Daoy (cell line): Measurements from ENCODE around the gene PAX8. TPM values are rescaled to one million over a fixed set of nuclear protein-coding genes. Genes with fewer than 3 reads are reported as not detected.

Experiments
- DNase-seq: peaks from one replicate; pipeline ENCODE4 v3.0.0-alpha.2; 2015; ENCODE audit warnings: low read depth
- total RNA-seq: library from RNA; depleted of rRNA; stranded (reverse); fragments of >200 nt; shearing (Covaris generic); gene quantifications from 2 replicates; pipeline ENCODE4 v1.2.3, GENCODE V29; 2014

The PAX8 gene
- total RNA-seq, 1 experiment from 2014 or later = 0.17 TPM

DNA sequence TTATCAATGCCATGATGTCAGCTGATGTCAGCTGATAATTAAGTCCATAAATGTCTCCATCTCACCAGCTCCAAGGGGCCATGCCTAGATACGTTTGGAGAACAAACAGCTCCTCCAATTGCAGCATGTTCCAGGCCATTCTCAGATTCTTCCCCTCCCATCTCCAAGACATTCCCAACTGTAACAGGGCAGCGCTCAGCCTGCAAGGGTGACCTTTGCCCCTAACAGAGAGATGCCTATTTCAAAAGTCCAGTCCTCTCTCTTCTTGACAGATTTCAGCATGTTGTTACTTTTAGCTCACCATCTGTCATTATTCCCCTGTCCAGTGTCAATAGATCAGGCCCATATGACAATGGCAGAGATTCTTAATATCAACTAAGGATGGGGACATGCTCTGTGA lies 95.0 kb downstream of the PAX8 start:
- DNase-seq = no peak

DNA sequence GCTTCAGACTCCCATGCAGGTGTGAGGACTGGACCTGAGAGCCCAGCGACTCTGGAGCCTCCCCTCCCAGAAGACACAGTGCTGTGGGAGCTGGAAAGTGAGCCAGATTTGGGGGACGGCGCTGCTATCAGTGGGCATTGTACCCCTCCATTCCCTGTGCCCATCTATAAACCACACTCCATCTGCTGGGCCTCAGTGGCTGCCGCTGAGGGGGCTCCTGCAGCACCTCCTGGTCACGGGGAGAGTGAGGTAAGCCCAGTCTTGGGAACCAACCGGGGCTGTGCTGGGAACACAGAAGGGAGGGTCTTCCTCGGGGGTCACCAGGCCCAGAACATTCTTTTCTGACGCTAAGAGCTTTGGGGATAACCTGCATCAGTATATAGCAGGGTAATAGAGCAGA lies 95.5 kb downstream of the PAX8 start:
- DNase-seq = no peak

DNA sequence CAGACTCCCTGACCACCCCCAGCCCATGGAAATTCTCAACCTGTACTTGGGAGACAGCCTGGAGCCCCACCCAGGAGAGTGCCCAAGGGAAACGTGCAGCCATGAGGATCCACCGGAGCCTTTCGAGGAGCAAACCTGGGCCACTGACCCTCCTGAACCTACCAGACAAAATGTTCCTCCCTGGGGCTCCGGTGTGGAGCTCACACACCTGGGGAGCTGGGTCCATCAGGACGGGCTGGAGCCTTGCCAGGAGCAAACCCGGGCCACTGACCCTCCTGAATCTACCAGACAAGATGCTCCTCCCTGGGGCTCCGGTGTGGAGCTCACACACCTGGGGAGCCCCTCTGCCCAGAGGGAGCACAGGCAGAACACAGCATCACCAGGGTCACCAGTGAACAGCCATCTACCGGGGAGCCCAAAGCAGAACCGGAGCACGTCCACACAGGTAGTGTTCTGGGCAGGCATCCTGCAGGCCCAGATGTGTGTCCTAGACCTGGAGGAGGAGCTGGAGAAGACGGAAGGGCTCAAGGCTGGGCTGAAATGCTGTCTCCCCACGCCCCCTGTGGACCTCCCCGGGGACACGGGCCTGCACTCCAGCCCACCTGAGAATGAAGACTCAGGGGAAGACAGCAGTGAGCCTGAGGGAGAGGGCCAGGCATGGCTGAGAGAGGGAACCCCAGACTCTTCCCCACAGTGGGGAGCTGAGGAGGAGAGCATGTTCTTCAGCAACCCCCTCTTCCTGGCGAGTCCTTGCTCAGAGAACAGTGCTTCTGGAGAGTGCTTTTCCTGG lies 96.1 kb downstream of the PAX8 start:
- DNase-seq = no peak

DNA sequence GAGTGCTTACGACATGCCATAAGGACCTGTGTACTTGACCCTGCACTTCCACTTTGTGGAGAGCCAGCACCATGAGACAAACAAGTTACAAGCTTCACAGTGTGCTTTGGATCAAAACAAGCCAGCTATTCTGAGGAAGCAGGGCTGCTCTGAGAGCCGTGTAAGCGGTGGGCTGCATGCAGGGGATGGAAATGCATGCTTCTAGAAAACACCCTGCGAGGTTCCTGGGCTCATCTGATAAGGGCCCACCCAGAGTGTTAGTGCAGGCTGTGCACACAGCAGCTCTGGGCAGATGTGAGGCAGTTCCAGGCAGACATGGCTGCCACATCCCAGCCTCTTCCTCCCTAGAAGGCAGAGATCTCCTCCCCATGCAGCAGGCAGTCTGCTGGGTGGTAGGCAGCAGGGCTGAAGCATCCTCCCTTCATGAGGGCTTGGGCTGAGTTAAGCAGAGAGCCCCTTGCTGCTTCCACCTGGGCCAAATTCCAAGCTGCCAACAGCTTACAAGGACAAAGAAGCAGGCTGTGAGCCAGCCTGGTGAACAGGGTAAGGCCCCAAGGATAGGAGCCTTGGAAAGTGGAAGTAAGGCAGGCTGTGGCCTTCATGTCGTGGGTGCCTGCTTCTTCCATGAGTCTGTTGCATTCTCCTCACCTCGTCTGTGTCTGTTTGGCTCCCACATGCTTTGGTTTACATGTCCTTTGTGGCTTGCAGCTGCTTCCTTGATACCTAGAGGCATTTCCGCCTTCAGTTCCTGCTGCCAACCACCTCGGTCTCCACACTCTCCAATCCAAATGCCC lies 97.3 kb downstream of the PAX8 start:
- DNase-seq = no peak

DNA sequence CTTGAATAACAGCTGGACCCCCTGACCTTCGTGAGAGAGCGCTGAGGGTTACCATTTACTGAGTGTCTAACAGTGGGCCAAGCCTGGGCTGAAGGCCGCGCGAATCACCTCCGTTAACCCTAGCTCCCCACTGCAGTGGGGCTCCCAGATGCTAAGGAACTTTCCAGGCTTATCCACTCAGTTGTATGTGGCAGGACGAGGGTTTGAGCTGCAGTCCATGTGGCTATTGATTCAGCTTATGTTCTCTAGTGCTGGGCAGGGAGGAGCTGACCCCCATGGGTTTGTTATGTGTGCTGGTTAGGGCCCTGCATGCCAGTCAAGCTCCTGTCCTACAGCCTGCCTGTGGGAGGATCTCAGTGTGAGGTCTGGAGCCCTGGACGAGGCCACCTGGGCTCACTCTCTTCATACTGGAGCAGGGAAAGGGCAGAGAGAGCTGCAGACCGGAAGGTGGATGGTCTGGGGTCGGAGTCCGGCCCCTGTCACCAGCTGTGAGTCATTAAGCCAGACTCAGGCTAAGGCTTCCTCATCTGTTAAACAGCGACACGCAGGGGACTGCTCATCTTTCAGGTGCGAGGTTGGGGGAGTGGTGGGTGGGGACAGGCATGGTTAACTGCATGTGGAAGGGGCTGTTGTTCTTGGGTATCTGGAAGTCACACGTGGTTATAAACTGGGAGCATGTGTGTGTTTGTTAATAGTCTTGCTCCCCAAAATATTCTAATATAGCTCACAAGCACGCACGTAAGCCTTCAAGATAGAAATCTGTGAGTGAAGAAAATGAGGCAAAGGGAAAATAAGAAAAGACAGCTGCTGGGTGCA lies 98.4 kb downstream of the PAX8 start:
- no peak for DNase-seq

DNA sequence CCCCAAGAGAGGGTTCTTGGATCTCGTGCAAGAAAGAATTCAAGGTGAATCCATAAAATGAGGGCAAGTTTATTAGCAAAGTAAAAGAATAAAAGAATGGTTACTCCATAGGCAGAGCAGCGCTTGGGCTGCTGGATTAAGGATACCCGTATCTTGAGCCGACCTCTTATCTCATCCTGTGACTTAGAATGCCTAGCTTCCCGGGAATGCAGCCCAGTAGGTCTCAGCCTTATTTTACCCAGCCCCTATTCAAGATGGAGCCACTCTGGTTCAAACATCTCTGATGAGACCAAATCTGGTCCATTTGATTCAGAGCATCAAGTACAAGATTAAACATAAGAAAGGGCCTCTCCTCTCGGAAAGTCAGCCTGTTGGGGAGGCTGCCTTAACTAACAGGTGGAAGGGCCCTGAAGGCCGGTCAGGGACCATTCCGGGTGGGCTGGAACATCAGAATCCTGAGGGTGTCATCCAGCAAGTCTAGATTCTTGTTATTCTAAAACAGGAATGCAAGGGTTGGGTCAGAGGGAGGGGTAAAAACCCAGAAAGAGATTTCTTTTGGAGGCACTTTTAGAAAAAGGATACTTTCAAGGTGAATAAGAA lies 99.2 kb downstream of the PAX8 start:
- no peak for DNase-seq

DNA sequence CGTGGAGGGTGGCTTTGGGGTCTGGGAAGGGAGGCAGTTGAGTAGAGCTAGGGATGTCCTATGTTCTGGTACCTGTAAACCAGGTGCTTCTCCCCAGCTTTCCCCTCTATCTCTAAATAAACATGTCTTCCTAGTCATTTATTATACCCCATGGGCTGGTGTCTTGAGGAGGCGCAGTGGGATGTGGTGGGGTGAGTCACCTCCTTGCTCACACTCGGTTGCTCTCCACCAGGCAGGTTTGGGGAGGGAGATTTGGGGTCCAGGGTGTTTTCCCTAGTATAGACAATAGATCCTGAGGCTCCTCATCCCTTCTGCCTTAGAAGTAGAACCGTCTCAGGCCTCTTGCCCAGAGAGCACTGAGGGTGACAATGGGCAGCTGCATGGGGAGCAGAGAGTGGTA lies 99.8 kb downstream of the PAX8 start:
- DNase-seq = peak; percentile 34

DNA sequence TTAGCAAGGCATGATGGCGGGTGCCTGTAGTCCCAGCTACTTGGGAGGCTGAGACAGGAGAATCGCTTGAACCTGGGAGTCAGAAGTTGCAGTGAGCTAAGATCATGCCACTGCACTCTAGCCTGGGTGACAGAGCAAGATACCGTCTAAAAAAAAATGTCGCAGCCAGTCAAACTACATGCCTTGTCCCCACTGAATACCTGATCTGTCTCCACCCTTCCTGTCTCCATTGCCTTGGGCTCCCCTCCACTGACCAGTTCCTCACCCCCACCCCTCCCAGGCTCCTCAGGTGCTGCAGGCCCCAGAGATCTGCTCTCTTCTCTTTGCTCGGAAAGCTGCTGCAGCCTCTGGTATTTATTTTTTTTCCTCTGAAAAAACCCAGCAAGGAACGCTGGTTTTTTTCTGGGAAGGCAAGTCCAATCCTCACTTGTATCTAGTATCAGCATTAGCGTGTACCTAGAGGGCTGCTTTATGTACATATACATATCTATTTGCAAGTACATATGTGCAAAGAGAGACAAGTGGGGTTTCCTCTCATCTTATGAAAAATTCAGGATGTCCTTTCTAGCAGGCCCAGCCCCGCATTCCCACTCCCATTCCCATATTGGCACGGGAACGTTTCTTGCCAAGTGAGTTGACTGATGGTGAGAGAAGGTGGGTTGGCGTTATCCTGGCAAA lies 100.5 kb downstream of the PAX8 start:
- DNase-seq = no peak

DNA sequence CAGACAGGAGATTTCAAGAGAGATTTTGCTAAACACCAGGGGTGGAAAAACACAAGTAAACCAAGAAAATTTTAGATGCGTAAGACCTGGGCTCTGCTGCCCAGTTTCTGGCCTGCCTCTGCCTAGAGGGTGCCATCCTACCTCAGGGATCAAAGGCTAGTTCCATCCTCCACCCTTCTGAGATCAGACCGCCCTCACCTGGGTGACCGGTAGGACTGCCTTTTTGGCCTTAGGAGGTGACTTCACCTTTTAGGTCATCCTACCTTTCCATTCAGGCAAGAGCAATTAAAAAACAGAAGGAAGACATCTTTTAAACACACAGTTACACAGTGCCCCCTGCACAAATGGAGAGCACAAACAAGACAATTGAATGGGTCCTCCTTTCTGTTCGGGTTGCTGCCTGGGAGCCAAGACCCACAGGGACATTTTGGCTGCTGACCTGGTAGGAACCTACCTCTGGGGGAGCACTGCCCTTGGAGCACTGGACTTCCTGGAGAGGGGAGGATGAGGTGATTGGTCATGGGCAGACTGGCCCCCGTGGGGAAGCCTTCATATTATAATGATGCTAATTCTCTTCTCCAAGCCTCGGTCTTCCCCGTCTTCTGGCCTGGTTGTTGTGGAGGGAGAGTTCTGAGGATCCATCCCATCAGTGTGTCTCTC lies 101.9 kb downstream of the PAX8 start:
- no peak for DNase-seq

DNA sequence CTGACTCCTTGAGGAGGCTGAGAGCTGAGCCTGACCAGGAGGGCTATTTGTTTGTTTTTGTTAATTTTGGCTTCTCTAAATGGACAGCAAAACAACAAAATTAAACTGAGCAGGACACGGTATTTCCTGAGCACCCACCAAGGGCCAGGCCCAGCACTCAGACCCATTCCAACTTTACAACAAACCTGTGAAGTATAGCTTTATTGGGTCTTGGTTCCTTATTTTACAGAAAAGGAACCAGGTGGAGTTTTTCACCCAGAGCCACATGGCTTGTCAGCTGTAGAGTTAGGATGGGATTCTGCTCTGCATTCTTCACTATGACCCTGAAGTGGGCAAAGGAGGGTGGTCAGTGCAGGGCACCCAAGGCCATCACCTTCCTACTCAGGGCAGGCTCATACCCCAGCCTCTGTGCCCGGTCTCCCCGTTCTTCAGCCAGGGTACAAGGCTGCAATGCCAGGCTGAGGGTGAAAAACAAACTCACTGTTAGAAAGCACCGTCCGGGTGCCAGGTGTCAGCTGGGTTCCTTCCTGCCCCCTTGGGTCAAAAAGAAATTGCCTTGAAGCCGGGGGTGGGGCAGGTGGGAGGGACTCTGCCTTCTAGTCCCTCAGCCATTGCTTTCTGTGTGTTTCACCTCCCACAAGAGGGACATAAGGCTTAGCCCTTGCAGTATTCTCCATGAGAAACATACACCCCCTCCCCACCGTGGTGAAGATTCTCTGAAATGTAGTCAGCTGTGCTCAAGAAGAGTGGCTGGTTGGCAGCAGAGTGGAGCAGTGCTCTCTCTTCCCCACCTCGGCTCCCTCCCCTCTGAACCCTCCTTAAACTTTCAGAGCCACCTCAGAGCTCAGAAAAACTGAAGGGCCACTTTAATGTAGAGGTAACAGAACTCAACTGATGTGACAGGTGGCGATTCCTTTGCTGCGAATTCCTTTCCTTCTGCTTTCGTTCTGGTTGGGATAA lies 102.7 kb downstream of the PAX8 start:
- DNase-seq = no peak

DNA sequence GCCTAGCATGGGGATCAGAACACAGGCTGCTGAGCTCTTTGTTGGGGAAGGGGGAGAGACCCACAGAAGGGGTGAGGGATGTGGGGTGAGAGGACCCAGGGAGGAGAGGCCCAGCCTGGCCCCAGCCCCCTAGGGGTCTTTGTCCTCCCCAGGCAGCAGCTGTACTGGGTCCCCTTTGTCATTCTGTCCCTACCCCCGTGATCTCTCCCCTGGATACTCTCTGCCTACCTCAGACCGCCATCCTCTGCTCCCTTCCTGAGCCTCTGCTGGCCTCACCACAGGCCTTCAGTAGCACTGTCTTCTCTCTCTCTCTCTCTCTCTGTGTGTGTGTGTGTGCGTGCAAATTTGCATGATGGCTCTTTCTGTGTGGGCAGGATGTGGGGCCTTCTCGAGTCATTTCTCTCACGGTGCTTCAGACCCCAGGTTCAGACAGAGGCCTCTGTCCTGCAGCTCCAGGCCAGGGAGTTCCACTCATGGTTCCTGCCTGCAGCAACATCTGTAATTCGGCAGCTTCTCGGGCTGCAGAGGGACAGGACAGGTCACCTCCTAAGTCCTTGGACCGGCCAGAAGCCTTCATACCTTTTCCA lies 103.6 kb downstream of the PAX8 start:
- no peak for DNase-seq

DNA sequence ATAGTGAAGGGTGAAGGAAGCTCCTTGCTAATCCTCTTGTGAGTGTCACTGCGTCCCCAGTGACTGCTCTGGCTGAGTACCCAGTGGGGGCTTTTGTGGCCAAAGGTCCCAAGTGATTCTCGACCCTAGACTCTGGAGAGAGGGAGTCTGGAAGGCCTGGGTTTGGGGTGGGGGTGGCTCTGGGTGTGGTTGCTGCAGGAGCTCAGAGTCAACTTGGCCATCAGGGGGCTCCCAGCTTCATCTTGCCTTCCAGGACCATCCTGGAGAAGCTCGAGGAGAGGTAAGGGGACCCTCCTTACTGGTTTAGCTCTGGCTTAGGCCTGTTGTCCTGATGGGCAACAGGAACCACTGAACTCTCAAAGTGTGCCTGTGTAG lies 104.4 kb downstream of the PAX8 start:
- DNase-seq = no peak

DNA sequence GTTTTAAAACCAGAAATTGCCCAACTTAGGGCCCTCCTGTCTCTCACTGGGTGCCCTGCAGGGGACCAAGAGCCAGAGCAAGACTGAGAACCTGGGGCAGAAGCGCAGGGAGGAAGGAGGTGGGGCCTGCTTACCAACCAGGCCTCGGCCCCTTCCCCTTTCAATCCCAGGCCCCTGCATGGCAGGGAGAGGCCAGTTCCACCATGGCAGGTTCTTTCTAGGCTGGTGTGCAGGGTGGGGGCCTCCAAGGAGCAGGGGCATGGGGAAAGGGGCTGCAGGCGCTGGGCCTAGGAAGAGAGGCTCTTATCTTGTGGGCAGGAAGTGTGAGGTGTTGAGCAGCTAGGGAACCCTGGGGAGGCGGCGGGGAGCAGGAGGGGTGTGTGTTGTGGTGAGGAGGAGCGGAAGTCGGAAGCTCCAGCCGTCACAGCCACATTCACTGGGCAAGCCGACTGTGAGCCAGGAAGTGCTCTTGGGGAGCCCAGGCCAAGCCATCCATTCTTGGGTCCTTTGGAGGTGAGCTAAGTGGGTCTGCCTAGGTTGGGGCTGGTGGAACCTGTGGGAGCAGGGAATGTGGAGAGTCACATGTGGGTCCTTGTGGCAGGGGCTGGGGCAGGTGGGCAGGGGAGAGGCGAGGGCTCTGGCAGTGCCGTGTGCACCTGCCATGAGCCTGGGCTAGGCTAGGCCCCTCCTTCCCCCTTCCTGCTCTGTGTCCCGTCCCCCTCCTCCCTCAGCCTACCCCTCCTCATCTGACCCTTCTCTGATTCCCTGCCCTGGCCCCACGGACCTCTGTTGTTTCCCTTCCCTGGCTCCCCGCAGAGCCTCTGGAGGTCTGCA lies 105.0 kb downstream of the PAX8 start, which contains the start of gene PSD4:
PSD4 (plus strand) TSS at position 430 of the 834 bp plus-strand sequence. CDS start 8,486 bp downstream, outside the sequence.
- DNase-seq = peak; percentile 79

DNA sequence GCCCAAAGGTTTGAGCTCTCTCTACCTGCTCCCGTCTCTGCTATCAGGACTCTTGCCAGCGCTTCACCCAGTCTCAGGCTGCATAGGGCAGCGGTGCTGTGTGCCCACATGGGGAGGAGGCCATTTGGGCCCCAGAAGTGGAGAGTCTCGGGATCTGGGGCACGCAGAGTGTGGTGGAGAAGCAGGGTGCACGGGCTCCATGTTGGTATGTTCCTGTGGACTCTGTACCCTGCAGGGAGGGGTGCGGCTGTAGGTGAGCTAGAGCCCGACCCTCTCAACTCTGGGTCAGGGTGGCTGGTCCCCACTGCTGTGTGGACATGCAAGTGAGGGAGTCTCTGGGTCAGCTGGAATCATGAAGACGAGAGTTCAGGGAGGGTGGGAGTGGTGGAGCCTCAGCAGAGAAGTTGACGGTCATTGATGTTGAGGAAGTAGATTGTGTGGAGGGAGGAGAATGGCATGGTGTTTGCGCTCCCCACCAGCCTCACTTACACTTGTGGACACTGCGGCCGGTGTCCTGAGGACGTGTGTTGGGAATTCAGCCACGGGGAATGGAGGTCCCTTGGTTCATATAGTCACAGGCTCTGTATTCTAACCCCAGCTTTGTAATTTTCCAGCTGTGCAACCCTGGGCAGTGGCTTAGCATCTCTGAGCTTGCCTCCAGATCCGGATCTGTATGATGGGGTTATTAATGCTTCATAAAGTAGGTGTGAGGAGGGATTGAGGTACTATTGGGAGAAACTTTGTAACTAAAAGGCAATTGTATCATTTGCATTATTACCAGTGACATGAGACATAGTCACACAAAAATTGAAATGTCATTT lies 105.8 kb downstream of the PAX8 start:
- no peak for DNase-seq

DNA sequence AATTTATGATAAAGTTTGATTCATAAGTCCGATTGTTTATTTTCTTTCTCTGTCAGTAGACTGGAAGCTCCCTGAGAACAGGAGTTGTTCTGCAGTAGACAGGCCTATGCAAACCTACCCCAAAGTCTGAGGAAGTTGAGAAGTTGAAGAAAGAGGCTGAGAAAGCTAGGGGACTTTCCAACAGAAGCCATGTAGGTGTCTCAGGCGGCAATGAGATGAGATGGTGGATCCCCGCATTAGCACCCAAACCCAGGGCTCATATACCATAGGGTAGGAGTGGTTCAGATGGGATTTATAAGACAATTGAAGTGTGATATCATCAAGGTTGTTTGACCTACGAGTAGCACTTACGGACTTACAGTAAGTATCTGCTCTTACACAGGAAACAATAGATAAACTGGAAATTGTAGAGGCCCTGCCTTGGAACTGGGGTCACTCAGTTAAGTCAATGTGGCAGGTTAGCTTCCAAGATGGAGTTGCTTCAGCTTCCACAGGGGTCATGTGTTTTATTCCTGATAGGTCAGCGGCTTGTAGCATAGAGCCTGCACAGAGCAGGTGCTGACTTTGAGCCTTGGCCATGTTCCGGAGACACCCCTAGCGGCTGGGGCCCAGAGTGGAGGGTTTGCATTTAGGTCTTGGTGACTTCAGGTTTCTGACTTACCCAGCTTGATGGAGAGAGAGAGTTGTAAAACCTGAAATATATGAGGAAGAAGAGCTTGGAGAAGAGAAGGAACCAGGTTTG lies 107.2 kb downstream of the PAX8 start:
- DNase-seq = no peak

DNA sequence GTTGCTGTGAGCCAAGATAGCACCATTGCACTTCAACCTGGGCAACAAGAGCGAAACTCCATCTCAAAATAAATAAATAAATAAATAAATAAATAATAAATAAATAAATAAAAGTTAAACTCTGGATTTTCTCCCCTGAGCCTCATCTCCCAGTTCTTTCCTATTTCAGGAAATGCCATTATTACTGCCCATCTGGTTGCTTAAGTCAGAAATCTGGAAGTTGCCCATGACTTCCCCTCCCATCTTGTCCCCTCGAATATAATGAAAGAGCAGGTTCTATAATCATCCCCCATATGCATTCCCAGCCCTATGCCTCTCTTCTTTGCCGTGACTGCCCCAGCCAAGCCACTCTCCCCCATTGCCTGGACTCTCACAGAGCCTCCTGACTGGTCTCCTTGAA lies 109.1 kb downstream of the PAX8 start:
- no peak for DNase-seq
